CD4-positive, alpha-beta T cell treated with Interferon alpha-2 for 1 hour (primary cell): Measurements from ENCODE around the gene SYT15.
"Not testable (repeated sequence)": the region's sequence is repeated elsewhere in the genome, so short reads cannot be mapped to it uniquely, and the experiment has no call there.

Experiments used
- DNase-seq, 2 donors: peaks; one replicate each; pipeline ENCODE4 v3.0.0-alpha.2; 2020 to 2022

The SYT15 gene

GRCh38 chr10:46557319-46558121, 21.4 kb upstream of the SYT15 start:
- DNase-seq, result no peak

- DNase-seq, result no peak
These were observed 20.9 kb upstream of the SYT15 start for GRCh38 chr10:46558122-46558391.

- peak in 1 of 2 donors; percentile 1 for DNase-seq
These were observed 20.3 kb upstream of the SYT15 start for GRCh38 chr10:46558392-46559185.

DNA sequence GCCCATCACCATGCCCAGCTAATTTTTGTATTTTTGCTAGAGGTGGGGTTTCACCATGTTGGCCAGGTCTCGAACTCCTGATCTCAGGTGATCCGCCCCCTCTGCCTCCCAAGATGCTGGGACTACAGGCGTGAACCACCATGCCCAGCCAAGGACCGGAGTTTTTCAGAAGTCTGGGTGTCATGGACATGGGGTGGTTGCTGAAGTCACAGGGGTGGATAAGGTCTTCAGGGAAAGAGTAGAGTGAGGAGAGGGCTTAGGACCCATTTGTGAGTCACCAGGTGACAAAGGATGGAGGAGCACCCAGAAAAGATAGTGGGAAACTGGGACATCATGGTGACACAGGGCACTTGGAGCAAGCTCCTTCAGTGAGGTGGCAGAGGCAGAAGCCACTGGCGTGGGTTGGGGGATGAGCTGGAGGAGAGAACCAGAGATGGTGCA, 19.7 kb upstream of the SYT15 start:
- DNase-seq, result no peak

DNA sequence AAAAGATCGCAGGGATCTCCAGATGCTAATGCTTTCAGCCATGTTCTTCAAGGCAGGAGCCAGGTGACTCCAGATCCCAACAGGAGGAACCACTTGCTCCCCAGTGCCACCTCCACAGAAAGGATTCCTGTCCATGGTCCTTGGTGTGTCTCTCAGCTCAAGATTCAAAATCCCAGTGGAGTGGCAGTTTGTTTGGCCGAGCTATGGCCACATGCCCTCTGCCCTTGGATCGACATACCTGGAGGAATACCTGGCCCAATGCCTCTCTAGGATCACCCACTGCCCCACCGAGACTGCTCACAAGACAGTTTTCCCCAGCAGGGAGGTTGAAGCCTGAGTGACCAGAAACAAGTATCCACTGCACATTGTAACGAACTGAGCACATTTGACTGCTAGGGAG, 18.5 kb upstream of the SYT15 start:
- no peak for DNase-seq

- DNase-seq, result no peak
These were observed 18.0 kb upstream of the SYT15 start for GRCh38 chr10:46560952-46561351.

DNA sequence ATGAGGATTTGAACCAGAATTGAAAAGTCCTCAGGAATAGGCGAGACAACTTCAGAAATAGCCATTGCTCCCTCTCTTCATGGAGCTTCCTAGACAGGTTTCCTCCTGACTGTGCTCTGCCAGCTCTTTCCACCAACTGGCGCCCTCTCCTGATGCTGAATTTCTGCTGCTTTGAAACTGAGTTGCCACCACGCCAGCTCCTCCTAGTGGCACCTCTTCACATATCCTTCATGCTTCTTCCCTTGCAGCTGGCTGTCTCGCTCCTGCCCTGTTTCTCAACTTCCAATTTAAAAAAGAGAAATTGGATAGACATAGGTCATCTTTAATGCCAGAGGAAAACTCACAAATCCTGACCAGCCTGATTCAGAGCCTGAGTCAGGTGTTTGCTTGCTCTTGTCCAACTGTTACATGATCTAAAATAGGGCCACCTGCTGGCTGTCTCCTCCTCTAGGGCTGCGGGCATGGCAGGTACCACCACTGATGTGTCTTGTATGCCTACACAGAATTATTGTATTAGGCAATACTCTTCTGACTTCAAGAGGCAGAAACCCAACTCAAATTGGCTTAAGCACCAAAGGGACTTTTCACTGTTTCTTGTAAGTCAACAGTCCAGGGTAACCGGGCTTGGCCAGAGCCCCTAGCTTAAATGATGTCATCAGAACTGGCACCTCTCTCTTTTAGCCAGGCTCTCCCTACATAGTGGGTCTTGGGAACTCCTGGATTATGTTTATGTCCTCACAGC, 13.2 kb upstream of the SYT15 start:
- DNase-seq, result peak; percentile 47 to 56

- not testable (repeated sequence) for DNase-seq
These were observed 11.8 kb upstream of the SYT15 start for GRCh38 chr10:46567151-46567550.

DNA sequence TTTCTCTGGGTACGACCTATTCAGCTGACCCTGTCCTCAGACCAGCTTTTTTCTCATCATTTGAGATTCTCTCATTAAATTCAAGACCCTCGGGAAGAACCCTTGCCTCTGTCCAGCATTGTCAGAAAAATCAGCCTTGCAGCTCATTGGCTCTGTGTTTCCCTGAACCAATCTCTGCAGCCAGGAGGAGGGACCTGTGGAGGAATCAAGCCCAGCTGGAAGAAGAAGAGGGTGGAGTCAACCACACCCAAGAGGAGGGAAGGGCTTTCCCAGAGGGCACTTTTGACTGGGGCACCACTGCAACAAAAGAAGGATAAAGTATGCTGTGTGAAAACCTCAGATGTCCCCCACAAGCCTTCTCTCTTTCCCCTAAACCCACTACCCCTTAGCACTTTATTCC, 8.3 kb upstream of the SYT15 start:
- not testable (repeated sequence) for DNase-seq

- DNase-seq, result not testable (repeated sequence)
These were observed 6.2 kb upstream of the SYT15 start for GRCh38 chr10:46572765-46573164.

DNA sequence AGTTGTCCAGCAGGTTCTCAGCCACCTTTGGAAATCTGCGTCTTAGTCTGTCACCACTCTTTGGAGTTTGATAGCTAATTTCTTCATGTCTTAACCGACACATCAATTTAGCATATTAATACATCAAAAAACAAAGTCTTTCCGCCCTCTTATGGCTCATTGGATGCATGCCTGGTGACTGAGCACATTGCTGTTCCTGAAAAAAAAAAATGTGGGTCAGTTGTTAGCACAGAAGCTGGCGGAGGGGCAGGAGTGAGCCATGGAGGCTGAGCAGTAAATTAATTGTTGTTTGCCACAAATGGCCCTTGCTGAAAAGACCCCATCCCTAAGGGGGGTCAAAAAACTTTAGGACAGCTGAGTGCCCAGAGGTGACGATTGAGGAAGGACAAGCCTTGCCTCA, 5.6 kb upstream of the SYT15 start:
- not testable (repeated sequence) for DNase-seq

- not testable (repeated sequence) for DNase-seq
These were observed 5.0 kb upstream of the SYT15 start for GRCh38 chr10:46573884-46574283.

GRCh38 chr10:46577624-46578473, 1.1 kb upstream of the SYT15 start:
- not testable (repeated sequence) for DNase-seq

GRCh38 chr10:46579378-46579777, 450 bp downstream of the SYT15 start:
- DNase-seq, result not testable (repeated sequence)

- DNase-seq, result not testable (repeated sequence)
These were observed 3.1 kb downstream of the SYT15 start for GRCh38 chr10:46581997-46582396.

DNA sequence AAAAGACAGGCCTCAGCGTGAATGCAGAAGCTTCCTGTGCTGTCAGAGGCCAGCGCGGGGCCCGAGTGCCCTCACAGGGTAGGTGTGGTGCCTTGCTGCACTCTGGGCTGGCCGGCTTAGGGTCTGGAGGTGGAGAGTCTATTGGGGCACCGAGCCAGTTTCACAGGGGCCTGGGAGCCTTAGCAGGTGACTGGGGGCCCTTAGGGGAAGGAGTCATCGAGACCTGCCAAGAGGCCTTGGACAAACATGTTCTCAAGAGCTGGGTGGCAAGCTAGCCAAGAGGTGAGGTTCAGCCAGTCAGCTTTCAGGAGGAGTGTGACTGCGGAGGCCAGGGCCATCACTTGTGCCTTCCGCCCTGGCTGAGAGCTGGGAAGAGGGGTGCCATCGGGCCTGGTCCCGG, 3.6 kb downstream of the SYT15 start:
- not testable (repeated sequence) for DNase-seq

GRCh38 chr10:46584196-46584595, 5.3 kb downstream of the SYT15 start:
- not testable (repeated sequence) for DNase-seq

DNA sequence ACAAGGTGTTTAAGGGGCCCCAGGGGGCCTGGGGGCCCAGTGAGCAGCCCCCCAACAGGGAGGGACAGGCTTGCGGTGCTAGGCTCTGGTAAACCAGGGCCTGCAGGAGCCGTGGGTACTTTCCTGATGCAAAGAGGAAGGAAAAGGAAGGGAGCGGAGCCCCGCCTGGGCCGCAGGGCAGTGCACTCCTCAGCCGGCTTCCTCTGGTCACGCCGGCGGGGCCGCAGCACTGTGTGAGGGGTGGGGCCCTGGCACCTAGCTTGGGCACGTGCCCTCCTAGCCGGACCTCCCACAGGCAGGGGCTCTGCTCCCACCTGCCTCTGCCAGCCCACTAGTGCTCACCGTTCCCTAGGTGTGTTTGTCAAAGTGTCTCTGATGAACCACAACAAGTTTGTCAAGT, 6.3 kb downstream of the SYT15 start:
- DNase-seq, result not testable (repeated sequence)

DNA sequence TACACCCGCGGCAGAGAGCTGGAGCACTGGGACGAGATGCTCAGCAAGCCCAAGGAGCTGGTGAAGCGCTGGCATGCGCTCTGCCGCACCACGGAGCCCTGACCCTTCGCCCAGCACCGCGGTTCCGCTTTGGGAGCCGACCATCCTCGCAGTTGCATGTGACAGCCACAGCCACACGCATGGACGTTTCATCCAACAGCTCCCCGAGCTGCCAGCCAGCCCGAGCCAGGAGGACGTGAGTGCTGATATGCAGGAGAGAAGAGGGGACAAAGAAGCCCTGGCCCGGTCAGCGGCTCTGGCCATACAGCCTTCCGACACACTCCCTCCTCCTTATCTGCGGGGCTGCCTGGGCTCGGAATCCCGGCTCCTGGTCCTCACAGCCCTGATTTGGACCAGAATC, 8.6 kb downstream of the SYT15 start:
- not testable (repeated sequence) for DNase-seq

DNA sequence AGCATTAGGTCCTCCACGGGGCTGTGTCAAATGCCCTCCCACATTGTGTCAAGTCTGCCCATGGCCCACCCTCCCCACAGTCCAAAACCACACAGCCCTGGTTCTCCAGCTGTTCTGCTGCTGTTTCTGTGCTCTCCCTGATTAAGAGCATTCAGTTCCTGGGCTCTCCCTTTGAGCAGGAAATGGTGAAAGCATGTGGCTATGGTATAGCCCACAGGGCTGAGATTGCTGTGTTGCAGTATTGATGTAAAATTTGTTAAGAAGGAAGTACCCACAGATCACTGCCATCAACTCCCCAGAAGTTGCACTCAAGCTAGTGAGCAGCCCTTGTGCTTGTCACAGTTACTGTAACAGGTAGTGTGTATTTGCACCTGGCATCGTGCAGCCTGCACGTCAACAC, 9.3 kb downstream of the SYT15 start:
- DNase-seq, result not testable (repeated sequence)

- DNase-seq, result not testable (repeated sequence)
These were observed 10.7 kb downstream of the SYT15 start for GRCh38 chr10:46589589-46589988.

- not testable (repeated sequence) for DNase-seq
These were observed 12.1 kb downstream of the SYT15 start for GRCh38 chr10:46591053-46591452.
